D341Med (cell line): ENCODE measurements around the gene CRACR2A.
A peak's percentile ranks its signal among the peaks of the same experiment; 100 is the strongest.

Experiments used
- DNase-seq: peaks from one replicate; pipeline ENCODE4 v3.0.0; 2012; ENCODE audit warnings: low spot score

Gene CRACR2A

GRCh38 chr12:3752741-3753486 lies at the start of gene CRACR2A:
Gene CRACR2A, minus strand, starts transcription at chr12:3753109. Its CDS starts 56,110 bp downstream, at chr12:3696999.
- DNase-seq: peak; percentile 94

- no peak for DNase-seq
Observed at GRCh38 chr12:3797531-3798048, 44.7 kb upstream of the CRACR2A start.

GRCh38 chr12:3795492-3796133 lies 42.7 kb upstream of the CRACR2A start:
- no peak for DNase-seq

- DNase-seq: no peak
Observed at GRCh38 chr12:3795066-3795465, 42.2 kb upstream of the CRACR2A start.

GRCh38 chr12:3792623-3793288 lies 39.8 kb upstream of the CRACR2A start:
- no peak for DNase-seq

- no peak for DNase-seq
Observed at GRCh38 chr12:3791256-3791874, 38.5 kb upstream of the CRACR2A start.

GRCh38 chr12:3790642-3791041 lies 37.7 kb upstream of the CRACR2A start:
- no peak for DNase-seq

- DNase-seq: no peak
Observed at GRCh38 chr12:3789838-3790237, 36.9 kb upstream of the CRACR2A start.

- peak; percentile 57 for DNase-seq
Observed at GRCh38 chr12:3777206-3777809, 24.4 kb upstream of the CRACR2A start.

- no peak for DNase-seq
Observed at GRCh38 chr12:3775385-3776035, 22.6 kb upstream of the CRACR2A start.

- no peak for DNase-seq
Observed at GRCh38 chr12:3772380-3772779, 19.5 kb upstream of the CRACR2A start.

GRCh38 chr12:3771853-3772252 lies 18.9 kb upstream of the CRACR2A start:
- DNase-seq: no peak

- no peak for DNase-seq
Observed at GRCh38 chr12:3770891-3771290, 18.0 kb upstream of the CRACR2A start.

GRCh38 chr12:3768911-3769447 lies 16.1 kb upstream of the CRACR2A start:
- no peak for DNase-seq

GRCh38 chr12:3761116-3761735 lies 8.3 kb upstream of the CRACR2A start:
- no peak for DNase-seq

- DNase-seq: no peak
Observed at GRCh38 chr12:3759878-3760277, 7.0 kb upstream of the CRACR2A start.

- no peak for DNase-seq
Observed at GRCh38 chr12:3757261-3757660, 4.4 kb upstream of the CRACR2A start.

GRCh38 chr12:3755898-3756297 lies 3.0 kb upstream of the CRACR2A start:
- DNase-seq: no peak

GRCh38 chr12:3753544-3754284 lies 805 bp upstream of the CRACR2A start:
- DNase-seq: no peak

GRCh38 chr12:3752096-3752709 lies 706 bp downstream of the CRACR2A start:
- DNase-seq: peak; percentile 45
